Progenitor cell of endocrine pancreas (in vitro differentiated cells): Measurements from ENCODE around the gene HECW1. TPM values are rescaled to one million over a fixed set of nuclear protein-coding genes. Genes with fewer than 3 reads are reported as not detected.
"Not testable (repeated sequence)": the region's sequence is repeated elsewhere in the genome, so short reads cannot be mapped to it uniquely, and the experiment has no call there.

Source experiments
- DNase-seq: peaks from one replicate; pipeline ENCODE4 v3.0.0; 2021; ENCODE audit warnings: low spot score; ENCODE audit not compliant: unreplicated experiment
- H3K27ac Mint-ChIP-seq: 2 replicates; pipeline ENCODE4 v1.8.0; 2021; ENCODE audit warnings: mild to moderate bottlenecking, moderate library complexity, mixed read lengths
- H3K27me3 Mint-ChIP-seq: 2 replicates; pipeline ENCODE4 v1.8.0; 2021; ENCODE audit warnings: mixed read lengths
- H3K36me3 Mint-ChIP-seq: 2 replicates; pipeline ENCODE4 v1.8.0; 2022; ENCODE audit warnings: mixed read lengths; ENCODE audit not compliant: insufficient read depth
- H3K4me1 Mint-ChIP-seq: 2 replicates; pipeline ENCODE4 v1.8.0; 2021; ENCODE audit warnings: low read depth, mixed read lengths
- H3K4me3 Mint-ChIP-seq: 2 replicates; pipeline ENCODE4 v1.8.0; 2021; ENCODE audit warnings: low read depth, mild to moderate bottlenecking, moderate library complexity, mixed read lengths
- H3K9me3 Mint-ChIP-seq: 2 replicates; pipeline ENCODE4 v1.8.0; 2021; ENCODE audit warnings: low read depth, mixed read lengths
- total RNA-seq: library from RNA; stranded (reverse); gene quantifications from 2 replicates; pipeline ENCODE4 v1.2.1, GENCODE V29; 2021
- TF ChIP-seq, protein P1 (sequence below): fragments of 200-600 bp; sonication (generic); IDR thresholded peaks from one replicate; pipeline ENCODE4 v1.5.0; 2021; ENCODE audit warnings: antibody characterized with exemption, mild to moderate bottlenecking; ENCODE audit not compliant: unreplicated experiment

The HECW1 gene
- total RNA-seq, 1 donor from 2014 or later = 0.50 TPM

GRCh38 chr7:43211286-43211685, 98.8 kb downstream of the HECW1 start:
- TF ChIP-seq, protein P1, sequence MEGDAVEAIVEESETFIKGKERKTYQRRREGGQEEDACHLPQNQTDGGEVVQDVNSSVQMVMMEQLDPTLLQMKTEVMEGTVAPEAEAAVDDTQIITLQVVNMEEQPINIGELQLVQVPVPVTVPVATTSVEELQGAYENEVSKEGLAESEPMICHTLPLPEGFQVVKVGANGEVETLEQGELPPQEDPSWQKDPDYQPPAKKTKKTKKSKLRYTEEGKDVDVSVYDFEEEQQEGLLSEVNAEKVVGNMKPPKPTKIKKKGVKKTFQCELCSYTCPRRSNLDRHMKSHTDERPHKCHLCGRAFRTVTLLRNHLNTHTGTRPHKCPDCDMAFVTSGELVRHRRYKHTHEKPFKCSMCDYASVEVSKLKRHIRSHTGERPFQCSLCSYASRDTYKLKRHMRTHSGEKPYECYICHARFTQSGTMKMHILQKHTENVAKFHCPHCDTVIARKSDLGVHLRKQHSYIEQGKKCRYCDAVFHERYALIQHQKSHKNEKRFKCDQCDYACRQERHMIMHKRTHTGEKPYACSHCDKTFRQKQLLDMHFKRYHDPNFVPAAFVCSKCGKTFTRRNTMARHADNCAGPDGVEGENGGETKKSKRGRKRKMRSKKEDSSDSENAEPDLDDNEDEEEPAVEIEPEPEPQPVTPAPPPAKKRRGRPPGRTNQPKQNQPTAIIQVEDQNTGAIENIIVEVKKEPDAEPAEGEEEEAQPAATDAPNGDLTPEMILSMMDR = peak; percentile 21
- H3K27me3 Mint-ChIP-seq = peaks cover 3% of the 10 kb centered on the region
- H3K27ac Mint-ChIP-seq = peak overlapping the region; percentile 42
- peaks cover under 1% of the 10 kb centered on the region for H3K9me3 Mint-ChIP-seq
- H3K4me3 Mint-ChIP-seq = no peak overlapping the region
- no peaks in the 10 kb centered on the region for H3K36me3 Mint-ChIP-seq
- DNase-seq = no peak
- H3K4me1 Mint-ChIP-seq = peaks cover 13% of the 10 kb centered on the region

DNA sequence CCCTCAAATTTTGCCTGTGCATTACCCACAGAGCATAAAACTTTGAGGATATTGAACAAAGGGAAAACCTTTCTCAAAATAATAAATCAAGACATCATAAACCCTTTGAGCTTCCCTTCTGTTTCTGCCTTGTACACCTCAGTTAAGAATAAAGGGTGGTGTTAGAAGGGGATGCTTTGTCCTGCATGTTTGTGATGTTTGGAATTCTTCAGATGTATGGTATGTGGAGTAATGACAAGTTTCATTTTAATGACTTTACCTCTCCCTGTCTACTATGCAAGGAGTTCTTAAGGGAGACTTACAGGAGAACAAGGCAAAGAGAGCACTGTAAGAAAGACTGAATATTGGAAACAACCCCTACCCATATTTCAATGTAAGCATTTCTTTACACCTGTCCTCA, 99.2 kb downstream of the HECW1 start:
- H3K27me3 Mint-ChIP-seq = peaks cover 3% of the 10 kb centered on the region
- peak overlapping the region; percentile 42 for H3K27ac Mint-ChIP-seq
- no peaks in the 10 kb centered on the region for H3K36me3 Mint-ChIP-seq
- DNase-seq = no peak
- H3K4me3 Mint-ChIP-seq = no peak overlapping the region
- H3K9me3 Mint-ChIP-seq = no peaks in the 10 kb centered on the region
- H3K4me1 Mint-ChIP-seq = peaks cover 12% of the 10 kb centered on the region
- TF ChIP-seq, protein P1 = no peak

DNA sequence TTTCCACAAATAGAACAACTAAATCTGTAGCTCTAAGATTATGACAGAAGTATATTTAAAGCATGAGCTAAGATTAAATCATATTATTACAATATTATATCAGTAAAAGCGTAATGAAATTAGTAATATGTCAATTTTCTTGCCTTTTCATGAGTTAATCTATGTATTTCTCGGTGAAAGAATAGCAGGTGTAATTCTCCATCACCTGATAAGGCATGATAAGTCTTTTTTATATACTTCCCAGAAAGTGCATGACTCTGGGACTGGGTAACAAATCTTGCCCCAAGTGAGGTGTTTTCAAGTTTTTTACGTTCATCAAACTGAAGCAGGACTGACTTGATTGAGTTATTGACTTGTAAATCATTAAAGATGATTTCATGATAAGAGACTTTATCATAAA, 100.5 kb downstream of the HECW1 start:
- Mint-ChIP-seq H3K4me1 (peaks cover 12% of the 10 kb centered on the region), H3K27ac (no peak overlapping the region), H3K9me3 (no peaks in the 10 kb centered on the region), H3K27me3 (peaks cover 3% of the 10 kb centered on the region), H3K36me3 (no peaks in the 10 kb centered on the region), H3K4me3 (no peak overlapping the region)
- no peak for DNase-seq
- TF ChIP-seq, protein P1 = no peak

- peaks cover 7% of the 10 kb centered on the region for H3K9me3 Mint-ChIP-seq
- peaks cover 7% of the 10 kb centered on the region for H3K4me1 Mint-ChIP-seq
- H3K27me3 Mint-ChIP-seq = no peaks in the 10 kb centered on the region
- H3K4me3 Mint-ChIP-seq = no peak overlapping the region
- H3K27ac Mint-ChIP-seq = no peak overlapping the region
- TF ChIP-seq, protein P1 = no peak
- DNase-seq = no peak
- no peaks in the 10 kb centered on the region for H3K36me3 Mint-ChIP-seq
Observed at GRCh38 chr7:43215061-43215460, 102.6 kb downstream of the HECW1 start.

DNA sequence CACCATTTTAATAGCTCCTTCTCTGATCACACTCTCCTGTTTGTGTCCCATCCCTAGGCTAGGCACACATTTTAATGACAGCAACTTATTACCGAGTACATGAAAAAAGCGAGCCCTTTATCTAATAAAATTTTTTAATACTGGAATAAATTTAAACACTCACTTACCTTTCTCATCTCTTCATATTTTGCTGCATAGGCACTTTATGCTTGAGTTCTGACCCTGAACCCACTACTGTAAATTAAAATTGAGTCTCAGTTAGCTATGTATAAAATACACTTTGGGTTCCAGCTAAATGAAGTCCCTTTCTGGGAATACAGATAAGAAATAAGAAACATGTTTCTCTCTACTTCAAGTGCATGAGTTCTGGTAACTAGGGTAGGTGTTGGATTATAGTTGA, 104.6 kb downstream of the HECW1 start:
- TF ChIP-seq, protein P1 = no peak
- no peak overlapping the region for H3K27ac Mint-ChIP-seq

GRCh38 chr7:43218901-43219300, 106.5 kb downstream of the HECW1 start:
- H3K4me1 Mint-ChIP-seq, H3K36me3 Mint-ChIP-seq, H3K27ac Mint-ChIP-seq, H3K27me3 Mint-ChIP-seq, DNase-seq, H3K4me3 Mint-ChIP-seq, H3K9me3 Mint-ChIP-seq: not testable (repeated sequence)

More for the DNA sequence above, 104.6 kb downstream of the HECW1 start:
- DNase-seq = no peak
- no peaks in the 10 kb centered on the region for H3K27me3 Mint-ChIP-seq
- no peaks in the 10 kb centered on the region for H3K4me1 Mint-ChIP-seq
- no peaks in the 10 kb centered on the region for H3K36me3 Mint-ChIP-seq
- H3K9me3 Mint-ChIP-seq = peaks cover 7% of the 10 kb centered on the region
- no peak overlapping the region for H3K4me3 Mint-ChIP-seq
